GM12873 (cell line): Measurements from ENCODE around the gene VSX2.

Experiments
- CTCF ChIP-seq: IDR thresholded peaks from 2 replicates; pipeline ENCODE4 v1.5.1; 2012; ENCODE audit warnings: low read depth, mild to moderate bottlenecking, moderate library complexity, low read length, control low read depth; ENCODE audit not compliant: insufficient read depth; ENCODE audit errors: missing control alignments

VSX2 gene

DNA sequence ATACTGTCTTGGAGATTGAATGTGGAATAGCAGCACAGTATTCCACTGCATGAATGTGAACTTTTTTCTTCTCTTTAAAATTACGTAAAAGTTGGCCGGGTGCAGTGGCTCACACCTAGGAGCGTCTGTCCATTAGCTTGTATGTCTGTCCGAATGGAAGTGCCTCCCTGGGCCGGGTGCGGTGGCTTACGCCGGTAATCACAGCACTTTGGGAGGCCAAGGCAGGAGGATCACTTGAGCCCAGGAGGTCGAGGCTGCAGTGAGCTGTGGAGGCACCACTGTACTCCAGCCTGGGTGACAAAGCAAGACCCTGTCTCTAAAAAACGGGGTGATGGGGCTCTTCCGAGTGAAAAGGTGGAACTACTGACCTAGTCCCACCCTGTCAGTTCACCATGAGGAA is 22.6 kb upstream of the VSX2 start:
- TF ChIP-seq CTCF, result no peak

DNA sequence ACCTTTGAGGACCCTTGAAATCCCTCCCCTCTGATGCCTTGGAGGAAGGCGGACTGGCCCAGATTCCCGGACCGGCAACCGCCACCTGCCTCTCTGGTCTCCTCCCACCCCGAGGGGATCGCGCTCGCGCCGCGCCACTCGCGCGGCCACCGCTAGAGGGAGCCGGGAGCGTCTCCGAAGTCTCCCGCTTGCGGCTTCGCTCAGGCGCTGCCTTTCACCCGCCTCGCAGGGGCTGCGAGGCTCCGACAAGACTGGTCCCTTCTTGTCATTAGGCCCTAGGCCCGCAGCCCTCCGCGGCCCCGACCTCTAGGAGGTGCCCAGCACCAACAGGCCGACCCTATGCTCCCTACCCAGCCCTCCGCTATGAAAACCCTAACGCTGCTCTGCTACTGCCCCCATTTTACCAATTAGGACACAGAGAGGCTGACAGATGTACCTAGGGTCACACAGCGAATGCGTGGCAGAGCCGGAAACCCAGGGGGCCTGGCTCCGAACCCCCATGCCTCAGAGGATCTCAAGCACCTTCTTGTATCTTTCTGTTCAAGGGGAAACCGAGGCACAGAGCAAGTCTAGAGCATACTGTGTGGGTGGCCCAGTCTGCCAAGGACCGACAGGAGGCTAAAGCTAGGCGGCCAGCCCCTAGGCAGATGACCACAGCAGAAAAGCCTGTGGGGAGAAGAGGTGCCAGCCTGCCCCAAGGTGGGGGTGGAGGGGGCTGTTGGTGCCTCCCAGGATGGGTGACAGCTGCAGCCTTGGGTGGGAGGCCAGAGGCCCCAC is 21.4 kb upstream of the VSX2 start:
- TF ChIP-seq CTCF, result peak; percentile 99

DNA sequence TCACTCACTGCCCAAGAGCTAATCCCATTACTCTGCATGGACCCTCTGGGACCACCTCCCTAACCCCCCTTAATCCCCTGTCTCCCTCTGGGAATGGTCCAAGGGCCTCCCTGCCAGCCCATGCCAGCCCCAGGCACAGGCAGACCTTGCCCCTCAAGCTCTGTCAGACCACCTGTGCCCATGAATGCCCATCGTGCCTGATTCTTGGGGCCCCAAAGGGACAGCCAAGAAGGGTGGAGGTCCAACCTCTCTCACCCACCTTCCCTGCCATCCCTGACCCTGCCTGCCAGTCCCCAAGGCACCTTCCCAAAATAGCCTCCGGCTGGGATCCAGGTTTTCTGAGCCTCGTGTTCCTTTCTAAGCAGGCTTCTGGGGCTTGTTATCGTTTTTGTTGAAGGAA is 20.8 kb upstream of the VSX2 start:
- TF ChIP-seq CTCF, result no peak

GRCh38 chr14:74219277-74220205 is 19.7 kb upstream of the VSX2 start:
- TF ChIP-seq CTCF, result no peak

DNA sequence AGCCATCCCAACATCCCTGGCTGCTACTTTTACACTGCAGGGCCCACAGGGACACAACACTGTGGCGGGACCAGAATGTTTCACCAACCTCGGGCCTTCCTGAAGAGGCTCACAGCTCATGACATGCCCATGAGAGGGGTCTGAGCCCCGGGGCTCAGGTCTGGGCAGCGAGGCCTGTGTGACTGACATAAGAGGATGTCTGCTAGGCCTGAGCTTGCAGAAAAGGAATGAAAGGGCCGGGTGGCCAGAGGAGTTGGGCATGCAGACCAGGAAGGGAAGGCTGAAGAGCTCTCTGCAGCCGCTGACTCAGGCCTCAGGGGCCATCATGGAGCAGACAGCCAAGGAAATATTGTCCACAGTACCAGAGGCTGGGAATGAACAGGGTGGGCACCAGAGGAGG is 18.3 kb upstream of the VSX2 start:
- TF ChIP-seq CTCF, result no peak

- no peak for TF ChIP-seq CTCF
These were observed 17.5 kb upstream of the VSX2 start for GRCh38 chr14:74221741-74222140.

DNA sequence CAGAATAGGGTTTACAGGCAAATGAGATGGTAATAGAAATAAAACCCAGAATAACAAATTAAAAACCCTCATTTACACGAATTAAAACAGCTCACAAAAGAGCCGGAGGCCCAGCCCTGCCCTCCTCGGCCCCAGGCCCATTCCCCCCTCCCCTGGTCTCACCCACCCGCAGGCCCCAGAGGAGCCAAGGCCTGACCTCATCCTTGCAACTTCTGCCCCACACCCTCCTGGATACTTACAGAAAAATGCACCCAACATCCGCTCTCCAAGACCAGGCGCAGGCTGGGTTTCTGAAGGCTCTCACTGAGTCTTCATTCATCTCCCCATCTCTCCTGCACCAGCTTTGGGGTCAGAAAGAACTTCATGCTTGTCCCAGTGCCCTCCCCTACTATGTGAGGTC is 16.2 kb upstream of the VSX2 start:
- TF ChIP-seq CTCF, result no peak
